GM23338 (cell line): ENCODE results near the gene HNRNPR. TPM values are rescaled to one million over a fixed set of nuclear protein-coding genes. Genes with fewer than 3 reads are reported as not detected.

Experiments
- ATAC-seq: fragments of 200-7000 bp; cut with Tn5 transposase; 3 replicates; pipeline ENCODE4 v1.9.1; 2020
- DNase-seq: peaks from one replicate; pipeline ENCODE4 v3.0.0-alpha.2; 2015; ENCODE audit warnings: low spot score
- H2AFZ ChIP-seq: fragments of 200-600 bp; sonication (generic); 2 replicates; pipeline ENCODE4 v1.8.0; 2016; ENCODE audit warnings: antibody characterized with exemption, mild to moderate bottlenecking, moderate library complexity
- H3F3A ChIP-seq: fragments of 200-600 bp; sonication (generic); replicated peaks from 2 replicates; pipeline ENCODE4 v1.8.0; 2017; ENCODE audit warnings: antibody characterized with exemption, mixed run types, low read depth
- H3K27ac ChIP-seq: fragments of 200-600 bp; sonication (generic); 2 replicates; pipeline ENCODE4 v1.6.1; 2016; ENCODE audit warnings: low read depth
- H3K27me3 ChIP-seq: fragments of 200-600 bp; sonication (generic); 2 replicates; pipeline ENCODE4 v1.8.0; 2016; ENCODE audit warnings: mild to moderate bottlenecking, mixed run types, moderate library complexity; ENCODE audit not compliant: insufficient read depth
- H3K36me3 ChIP-seq: fragments of 200-600 bp; sonication (generic); 2 replicates; pipeline ENCODE4 v1.8.0; 2016; ENCODE audit warnings: mild to moderate bottlenecking; ENCODE audit not compliant: insufficient read depth
- H3K4me1 ChIP-seq: fragments of 200-600 bp; sonication (generic); 2 replicates; pipeline ENCODE4 v1.8.0; 2016; ENCODE audit warnings: mild to moderate bottlenecking, moderate library complexity; ENCODE audit not compliant: insufficient read depth
- H3K4me2 ChIP-seq: fragments of 200-600 bp; sonication (generic); 2 replicates; pipeline ENCODE4 v1.7.1; 2017; ENCODE audit warnings: mixed run types
- H3K4me3 ChIP-seq: fragments of 200-600 bp; sonication (generic); 2 replicates; pipeline ENCODE4 v1.6.1; 2016; ENCODE audit warnings: mixed run types
- H3K79me2 ChIP-seq: fragments of 200-600 bp; sonication (generic); replicated peaks from 2 replicates; pipeline ENCODE4 v1.8.0; 2017; ENCODE audit warnings: mild to moderate bottlenecking; ENCODE audit not compliant: insufficient read depth
- H3K9me2 ChIP-seq: fragments of 200-600 bp; sonication (generic); 2 replicates; pipeline ENCODE4 v1.8.0; 2017; ENCODE audit not compliant: insufficient read depth
- H4K20me1 ChIP-seq: fragments of 200-600 bp; sonication (generic); replicated peaks from 2 replicates; pipeline ENCODE4 v1.8.0; 2017; ENCODE audit warnings: mild to moderate bottlenecking; ENCODE audit not compliant: insufficient read depth
- H3K27ac Mint-ChIP-seq: 2 replicates; pipeline ENCODE4 v1.8.0; 2020; ENCODE audit warnings: inconsistent platforms, mild to moderate bottlenecking, moderate library complexity, mixed read lengths
- H3K27me3 Mint-ChIP-seq: 3 replicates; pipeline ENCODE4 v1.8.0; 2022; ENCODE audit warnings: low read depth, mild to moderate bottlenecking, moderate library complexity, mixed read lengths, inconsistent platforms; ENCODE audit not compliant: insufficient read depth, poor library complexity
- H3K36me3 Mint-ChIP-seq: 3 replicates; pipeline ENCODE4 v1.8.0; 2021; ENCODE audit warnings: low read depth, mild to moderate bottlenecking, inconsistent platforms, moderate library complexity, mixed read lengths
- H3K4me1 Mint-ChIP-seq: 3 replicates; pipeline ENCODE4 v1.8.0; 2020; ENCODE audit warnings: mild to moderate bottlenecking, inconsistent platforms, mixed read lengths
- H3K4me3 Mint-ChIP-seq: 3 replicates; pipeline ENCODE4 v1.8.0; 2021; ENCODE audit warnings: moderate library complexity, mild to moderate bottlenecking, inconsistent platforms, mixed read lengths
- H3K9me3 Mint-ChIP-seq: 3 replicates; pipeline ENCODE4 v1.8.0; 2020; ENCODE audit warnings: moderate library complexity, mild to moderate bottlenecking, inconsistent platforms, mixed read lengths
- CREB1 ChIP-seq: fragments of 250-450 bp; sonication (Bioruptor Pico); IDR thresholded peaks from 2 replicates; pipeline ENCODE4 v1.5.0; 2020; ENCODE audit warnings: low read depth, mild to moderate bottlenecking, moderate library complexity
- EZH2phosphoT487 ChIP-seq: fragments of 200-600 bp; sonication (generic); IDR thresholded peaks from one replicate; pipeline ENCODE4 v1.8.1; 2018; ENCODE audit warnings: antibody characterized with exemption; ENCODE audit not compliant: unreplicated experiment
- POLR2AphosphoS5 ChIP-seq: IDR thresholded peaks from 2 replicates; pipeline ENCODE4 v1.6.1; 2016; ENCODE audit warnings: antibody characterized with exemption, low read depth
- STAT1 ChIP-seq: IDR thresholded peaks from one replicate; pipeline ENCODE4 v1.6.1; 2016; ENCODE audit warnings: antibody characterized with exemption; ENCODE audit not compliant: unreplicated experiment
- ZNF331 ChIP-seq: fragments of 250-450 bp; sonication (Bioruptor Pico); IDR thresholded peaks from 2 replicates; pipeline ENCODE4 v1.5.0; 2020; ENCODE audit warnings: low read depth, mild to moderate bottlenecking, moderate library complexity
- polyA plus RNA-seq: library from polyadenylated mRNA; unstranded; fragments of >200 nt; fragmentation: Nextera tagmentation; extraction: Ambion mirVana; gene quantifications from 2 replicates; pipeline ENCODE4 v1.2.1, GENCODE V29; 2016
- total RNA-seq: library from RNA; depleted of rRNA; stranded (reverse); fragments of >200 nt; shearing (Covaris generic); gene quantifications from 2 replicates; pipeline ENCODE4 v1.2.3, GENCODE V29; 2014
- TF ChIP-seq, protein P1 (sequence below): IDR thresholded peaks from one replicate; pipeline ENCODE4 v1.6.1; 2018; ENCODE audit warnings: antibody characterized with exemption; ENCODE audit not compliant: unreplicated experiment
- TF ChIP-seq, protein P2 (sequence below): IDR thresholded peaks from 2 replicates; pipeline ENCODE4 v1.6.1; 2016; ENCODE audit warnings: antibody characterized with exemption

HNRNPR gene
- total and polyA plus RNA-seq, 2 experiments from 2014 or later = 147 to 200 TPM

DNA sequence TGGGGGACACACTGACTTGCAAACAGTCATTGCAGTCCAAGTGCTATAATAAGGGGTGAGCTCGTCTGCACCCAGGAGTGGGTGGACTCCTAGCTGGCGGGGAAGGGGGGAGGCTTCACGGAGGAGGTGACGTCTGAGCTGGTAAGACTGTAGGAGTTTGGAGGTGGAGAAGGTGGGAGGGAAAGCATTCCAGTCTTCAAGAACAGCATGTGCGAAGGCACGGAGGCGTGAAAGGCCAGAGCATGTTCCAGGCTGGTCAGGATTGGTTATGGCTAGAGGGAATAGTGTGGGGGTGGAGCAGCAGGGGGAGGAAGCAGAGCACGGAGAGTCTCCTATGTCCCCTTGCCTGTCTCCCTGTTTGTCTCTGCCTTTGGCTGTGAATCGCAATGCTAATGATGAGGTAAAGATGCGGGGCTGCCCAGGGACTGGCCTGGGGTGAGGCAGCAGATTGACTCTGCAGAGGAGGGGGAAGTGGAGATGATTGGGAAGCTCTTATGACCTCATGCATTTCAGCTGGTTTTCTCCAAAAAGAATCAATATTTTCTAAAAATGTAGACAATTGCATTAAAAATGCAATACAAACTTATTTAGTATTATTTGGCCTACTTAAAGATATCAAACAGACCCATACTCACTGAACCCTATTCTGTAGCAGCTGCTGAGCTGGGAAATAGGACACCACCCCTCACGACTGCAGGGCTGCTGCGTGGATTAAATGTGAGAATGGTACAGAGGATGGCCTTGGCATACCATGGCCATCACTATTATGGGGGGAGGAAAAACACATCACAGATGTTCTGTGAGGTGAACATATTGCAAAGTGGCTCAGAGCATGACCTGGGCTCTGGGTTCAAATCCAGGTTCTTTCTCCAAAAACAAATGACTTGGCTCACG is 28.1 kb upstream of the HNRNPR start:
- H3K27ac Mint-ChIP-seq = no peak overlapping the region
- H3K4me3 Mint-ChIP-seq = no peak overlapping the region; the same call in 2 of the 3 replicates
- Histone ChIP-seq H2AFZ (no peak overlapping the region), H3K79me2 (no peaks in the 10 kb centered on the region), H3K4me3 (no peak overlapping the region), H3K9me2 (no peaks in the 10 kb centered on the region), H3K27me3 (peaks cover 90% of the 10 kb centered on the region), H3K4me2 (peak overlapping the region; percentile 11; the same call in 1 of the 2 replicates), H3F3A (peaks cover 20% of the 10 kb centered on the region; the same call in 1 of the 2 replicates), H3K36me3 (no peaks in the 10 kb centered on the region), H3K27ac (no peak overlapping the region), H4K20me1 (peaks cover 39% of the 10 kb centered on the region), H3K4me1 (peaks cover 35% of the 10 kb centered on the region)
- H3K36me3 Mint-ChIP-seq = no peaks in the 10 kb centered on the region
- DNase-seq (peak; percentile 27), ATAC-seq (no peak)
- H3K4me1 Mint-ChIP-seq = peaks cover 39% of the 10 kb centered on the region
- peaks cover 97% of the 10 kb centered on the region for H3K27me3 Mint-ChIP-seq
- no peaks in the 10 kb centered on the region; the same call in 2 of the 3 replicates for H3K9me3 Mint-ChIP-seq
- TF ChIP-seq EZH2phosphoT487 (no peak), STAT1 (no peak), ZNF331 (CRISPR knock-in tag) (no peak)
- TF ChIP-seq, protein P1, sequence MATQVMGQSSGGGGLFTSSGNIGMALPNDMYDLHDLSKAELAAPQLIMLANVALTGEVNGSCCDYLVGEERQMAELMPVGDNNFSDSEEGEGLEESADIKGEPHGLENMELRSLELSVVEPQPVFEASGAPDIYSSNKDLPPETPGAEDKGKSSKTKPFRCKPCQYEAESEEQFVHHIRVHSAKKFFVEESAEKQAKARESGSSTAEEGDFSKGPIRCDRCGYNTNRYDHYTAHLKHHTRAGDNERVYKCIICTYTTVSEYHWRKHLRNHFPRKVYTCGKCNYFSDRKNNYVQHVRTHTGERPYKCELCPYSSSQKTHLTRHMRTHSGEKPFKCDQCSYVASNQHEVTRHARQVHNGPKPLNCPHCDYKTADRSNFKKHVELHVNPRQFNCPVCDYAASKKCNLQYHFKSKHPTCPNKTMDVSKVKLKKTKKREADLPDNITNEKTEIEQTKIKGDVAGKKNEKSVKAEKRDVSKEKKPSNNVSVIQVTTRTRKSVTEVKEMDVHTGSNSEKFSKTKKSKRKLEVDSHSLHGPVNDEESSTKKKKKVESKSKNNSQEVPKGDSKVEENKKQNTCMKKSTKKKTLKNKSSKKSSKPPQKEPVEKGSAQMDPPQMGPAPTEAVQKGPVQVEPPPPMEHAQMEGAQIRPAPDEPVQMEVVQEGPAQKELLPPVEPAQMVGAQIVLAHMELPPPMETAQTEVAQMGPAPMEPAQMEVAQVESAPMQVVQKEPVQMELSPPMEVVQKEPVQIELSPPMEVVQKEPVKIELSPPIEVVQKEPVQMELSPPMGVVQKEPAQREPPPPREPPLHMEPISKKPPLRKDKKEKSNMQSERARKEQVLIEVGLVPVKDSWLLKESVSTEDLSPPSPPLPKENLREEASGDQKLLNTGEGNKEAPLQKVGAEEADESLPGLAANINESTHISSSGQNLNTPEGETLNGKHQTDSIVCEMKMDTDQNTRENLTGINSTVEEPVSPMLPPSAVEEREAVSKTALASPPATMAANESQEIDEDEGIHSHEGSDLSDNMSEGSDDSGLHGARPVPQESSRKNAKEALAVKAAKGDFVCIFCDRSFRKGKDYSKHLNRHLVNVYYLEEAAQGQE = no peak

DNA sequence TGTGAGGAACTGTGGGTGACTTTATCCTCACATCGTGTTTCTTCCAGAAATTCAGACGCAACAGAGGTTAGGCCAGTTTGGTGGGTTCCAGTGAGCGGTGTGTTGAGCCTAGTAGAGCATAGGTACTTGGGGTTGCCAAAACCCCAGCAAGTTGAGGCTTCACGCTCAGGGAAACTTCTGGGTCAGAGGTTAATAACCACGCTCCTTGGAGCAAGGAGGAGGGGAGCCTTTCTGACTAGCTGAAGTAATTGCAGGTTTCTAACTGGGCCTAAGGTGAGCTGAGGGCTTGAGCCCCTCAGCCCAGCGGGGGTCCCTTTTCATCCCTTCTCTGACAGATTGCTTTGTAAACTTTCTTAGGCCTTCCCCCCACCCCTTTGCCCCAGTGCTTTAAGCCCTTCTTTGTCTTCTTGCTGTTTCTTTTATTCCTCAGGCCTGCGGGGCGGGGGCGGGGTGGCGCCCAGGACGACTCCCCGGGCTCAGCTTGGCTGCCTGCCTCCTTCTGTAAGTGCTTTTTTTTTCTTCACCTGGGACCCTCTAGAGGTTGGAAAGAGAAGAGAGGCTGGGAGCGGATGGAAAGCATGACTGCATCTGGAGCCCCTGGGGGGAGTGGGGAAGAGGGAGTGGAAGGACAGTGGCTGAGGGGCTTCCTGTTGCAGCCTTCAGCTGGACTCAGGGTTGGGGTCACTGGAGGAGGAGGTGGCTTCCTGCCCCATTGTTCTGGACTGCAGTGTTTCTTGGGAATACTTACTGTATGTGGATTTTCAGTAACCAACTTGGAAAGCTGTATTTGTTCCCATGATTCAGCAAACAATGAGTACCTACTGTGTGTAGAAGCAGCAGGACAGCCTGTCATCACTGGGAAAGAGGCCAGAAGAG is 26.9 kb upstream of the HNRNPR start:
- H3K4me1 ChIP-seq = peaks cover 35% of the 10 kb centered on the region
- ATAC-seq = peak; percentile 8
- H3F3A ChIP-seq = peaks cover 20% of the 10 kb centered on the region; the same call in 1 of the 2 replicates
- H4K20me1 ChIP-seq = peaks cover 39% of the 10 kb centered on the region
- Mint-ChIP-seq H3K27ac (no peak overlapping the region), H3K36me3 (no peaks in the 10 kb centered on the region; the same call in 2 of the 3 replicates), H3K9me3 (peaks cover 3% of the 10 kb centered on the region; the same call in 2 of the 3 replicates), H3K4me1 (peaks cover 39% of the 10 kb centered on the region), H3K27me3 (peaks cover 98% of the 10 kb centered on the region), H3K4me3 (0 out of 3 replicates have a peak overlapping the region, but pooled peaks have one; percentile 42)
- H3K4me2 ChIP-seq = 0 out of 2 replicates have a peak overlapping the region, but pooled peaks have one; percentile 11
- no peaks in the 10 kb centered on the region for H3K9me2 ChIP-seq
- H3K27ac ChIP-seq = no peak overlapping the region
- DNase-seq = peak; percentile 87
- peaks cover 90% of the 10 kb centered on the region for H3K27me3 ChIP-seq
- no peak overlapping the region for H2AFZ ChIP-seq
- no peaks in the 10 kb centered on the region for H3K36me3 ChIP-seq
- no peaks in the 10 kb centered on the region for H3K79me2 ChIP-seq
- H3K4me3 ChIP-seq = no peak overlapping the region
- TF ChIP-seq, protein P1 = no peak
- no peak for TF ChIP-seq EZH2phosphoT487
- 0 out of 2 replicates have a peak, but pooled peaks have one; percentile 26 for TF ChIP-seq POLR2AphosphoS5
- TF ChIP-seq ZNF331 (CRISPR knock-in tag) = no peak
- TF ChIP-seq STAT1 = no peak
- TF ChIP-seq CREB1 (CRISPR knock-in tag) = no peak
- TF ChIP-seq, protein P2, sequence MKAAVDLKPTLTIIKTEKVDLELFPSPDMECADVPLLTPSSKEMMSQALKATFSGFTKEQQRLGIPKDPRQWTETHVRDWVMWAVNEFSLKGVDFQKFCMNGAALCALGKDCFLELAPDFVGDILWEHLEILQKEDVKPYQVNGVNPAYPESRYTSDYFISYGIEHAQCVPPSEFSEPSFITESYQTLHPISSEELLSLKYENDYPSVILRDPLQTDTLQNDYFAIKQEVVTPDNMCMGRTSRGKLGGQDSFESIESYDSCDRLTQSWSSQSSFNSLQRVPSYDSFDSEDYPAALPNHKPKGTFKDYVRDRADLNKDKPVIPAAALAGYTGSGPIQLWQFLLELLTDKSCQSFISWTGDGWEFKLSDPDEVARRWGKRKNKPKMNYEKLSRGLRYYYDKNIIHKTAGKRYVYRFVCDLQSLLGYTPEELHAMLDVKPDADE = no peak
